CD14-positive monocyte (primary cell): Measurements from ENCODE around the gene CD8B. TPM values are rescaled to one million over a fixed set of nuclear protein-coding genes. Genes with fewer than 3 reads are reported as not detected.

ENCODE experiments used
- DNase-seq, 3 donors: peaks; one replicate each; pipeline ENCODE4 v3.0.0-alpha.2; 2011 to 2022
- H2AFZ ChIP-seq: 2 replicates; pipeline ENCODE4 v1.6.0; 2012; ENCODE audit warnings: mild to moderate bottlenecking, low read depth, low read length, inconsistent platforms; ENCODE audit not compliant: insufficient read depth, poor library complexity, severe bottlenecking
- H3K27ac ChIP-seq, 2 donors: 1 replicate in 1 of 2; 2 replicates in 1 of 2; pipeline ENCODE4 v1.5.1; 2012 to 2013; ENCODE audit warnings: low read length in 2 of 2, control low read depth in 1 of 2, inconsistent platforms in 1 of 2, low read depth in 1 of 2, mild to moderate bottlenecking in 1 of 2
- H3K27me3 ChIP-seq, 2 donors: one replicate each; pipeline versions ENCODE4 v1.6.0 to v1.6.1; 2011 to 2013; ENCODE audit warnings: low read length in 2 of 2; ENCODE audit not compliant: control insufficient read depth in 2 of 2, insufficient read depth in 2 of 2
- H3K36me3 ChIP-seq, 2 donors: replicated peaks in 1 of 2; 1 replicate in 1 of 2; 2 replicates in 1 of 2; pipeline versions ENCODE4 v1.5.1 to v1.6.1; 2012 to 2013; ENCODE audit warnings: low read length in 2 of 2, control low read depth in 1 of 2, inconsistent platforms in 1 of 2, mild to moderate bottlenecking in 1 of 2; ENCODE audit not compliant: insufficient read depth in 2 of 2, control insufficient read depth in 1 of 2
- H3K4me1 ChIP-seq, 2 donors: 1 replicate in 1 of 2; 2 replicates in 1 of 2; pipeline versions ENCODE4 v1.5.1 to v1.6.1; 2012 to 2013; ENCODE audit warnings: low read length in 2 of 2, control low read depth in 1 of 2, inconsistent platforms in 1 of 2, mild to moderate bottlenecking in 1 of 2, moderate library complexity in 1 of 2; ENCODE audit not compliant: insufficient read depth in 2 of 2, control insufficient read depth in 1 of 2
- H3K4me2 ChIP-seq: replicated peaks from 2 replicates; pipeline ENCODE3; 2012; ENCODE audit warnings: low read length, moderate library complexity, mild to moderate bottlenecking; ENCODE audit not compliant: poor library complexity, severe bottlenecking; ENCODE audit errors: extremely low read depth
- H3K4me3 ChIP-seq, 3 experiments: fragments of 200-600 bp in 1 of 3; sonication (generic) in 1 of 3; replicated peaks in 1 of 3; 1 replicate in 2 of 3; 2 replicates in 1 of 3; pipeline ENCODE4 v1.5.1; 2011 to 2013; ENCODE audit warnings: low read length in 3 of 3, mild to moderate bottlenecking in 3 of 3, control low read depth in 2 of 3, low read depth in 2 of 3, inconsistent platforms in 1 of 3, moderate library complexity in 1 of 3
- H3K79me2 ChIP-seq: 2 replicates; pipeline ENCODE4 v1.6.0; 2012; ENCODE audit warnings: mild to moderate bottlenecking, control low read depth, inconsistent platforms, low read length, moderate library complexity; ENCODE audit not compliant: insufficient read depth
- H3K9ac ChIP-seq: 2 replicates; pipeline ENCODE4 v1.6.0; 2017; ENCODE audit warnings: low read length, mild to moderate bottlenecking; ENCODE audit not compliant: insufficient read depth, poor library complexity, severe bottlenecking
- H3K9me3 ChIP-seq, 2 donors: replicated peaks in 1 of 2; 1 replicate in 1 of 2; 2 replicates in 1 of 2; pipeline versions ENCODE4 v1.5.1 to v1.6.1; 2012 to 2013; ENCODE audit warnings: low read length in 2 of 2, control low read depth in 1 of 2; ENCODE audit not compliant: control insufficient read depth in 1 of 2, insufficient read depth in 1 of 2
- H4K20me1 ChIP-seq: 2 replicates; pipeline ENCODE4 v1.6.0; 2012; ENCODE audit warnings: mild to moderate bottlenecking, low read length, control low read depth, moderate library complexity; ENCODE audit not compliant: insufficient read depth
- H3K27ac Mint-ChIP-seq, 7 donors: one replicate each; pipeline ENCODE4 v1.8.0; 2020; ENCODE audit warnings: mild to moderate bottlenecking in 7 of 7, mixed read lengths in 7 of 7, moderate library complexity in 6 of 7, inconsistent platforms in 2 of 7
- H3K27me3 Mint-ChIP-seq, 3 donors: one replicate each; pipeline ENCODE4 v1.8.0; 2021 to 2022; ENCODE audit warnings: low read depth in 3 of 3, mild to moderate bottlenecking in 3 of 3, mixed read lengths in 3 of 3, moderate library complexity in 3 of 3, inconsistent platforms in 1 of 3
- H3K36me3 Mint-ChIP-seq, 2 donors: one replicate each; pipeline ENCODE4 v1.8.0; 2020; ENCODE audit warnings: mixed read lengths in 2 of 2, inconsistent platforms in 1 of 2, mild to moderate bottlenecking in 1 of 2
- H3K4me1 Mint-ChIP-seq: one replicate; pipeline ENCODE4 v1.8.0; 2020; ENCODE audit warnings: mild to moderate bottlenecking, mixed read lengths
- H3K4me3 Mint-ChIP-seq, 2 donors: one replicate each; pipeline ENCODE4 v1.8.0; 2020; ENCODE audit warnings: mild to moderate bottlenecking in 2 of 2, mixed read lengths in 2 of 2, moderate library complexity in 1 of 2
- H3K9me3 Mint-ChIP-seq, 7 donors: one replicate each; pipeline ENCODE4 v1.8.0; 2020 to 2022; ENCODE audit warnings: mixed read lengths in 7 of 7, mild to moderate bottlenecking in 6 of 7, moderate library complexity in 6 of 7, inconsistent platforms in 2 of 7
- CTCF ChIP-seq: fragments of 200-600 bp; IDR thresholded peaks from one replicate; pipeline ENCODE4 v1.8.0; 2022; ENCODE audit warnings: antibody characterized with exemption, mild to moderate bottlenecking
- WGBS: methylation state at CpG from one replicate; pipeline ENCODE4 v1.1.5; 2013; ENCODE audit warnings: missing lambda C conversion rate; ENCODE audit not compliant: insufficient coverage; 5-methylcytosine and 5-hydroxymethylcytosine counted together
- intact Hi-C, 2 donors: fragments of 100-400 bp; cut with micrococcal nuclease; formaldehyde crosslinking; loops; one replicate each; pipeline versions ENCODE4 v1.15.0 to v1.15.1; 2023
- polyA plus RNA-seq, 3 donors: library from polyadenylated mRNA; depleted of rRNA in 1 of 3; unstranded in 2 of 3; stranded (reverse) in 1 of 3; fragments of 300-500 nt in 2 of 3; fragments of >200 nt in 1 of 3; fragmentation: Illumina TruSeq in 2 of 3; gene quantifications; 1 replicate in 2 of 3; 2 replicates in 1 of 3; pipeline ENCODE4 v1.2.3, GENCODE V29; 2012 to 2021

CD8B gene
- polyA plus RNA-seq, 3 donors, result 1.5 to 1.6 TPM; not detected in 1

- Histone ChIP-seq H2AFZ (no peak overlapping the region), H3K27me3 (no peaks in the 10 kb centered on the region), H3K9ac (no peak overlapping the region), H3K4me2 (no peak overlapping the region), H3K79me2 (no peaks in the 10 kb centered on the region), H3K9me3 (no peaks in the 10 kb centered on the region), H3K36me3 (peaks cover 56 to 75% of the 10 kb centered on the region in 2 donors), H3K4me1 (no peaks in the 10 kb centered on the region), H3K4me3 (no peak overlapping the region), H4K20me1 (peaks cover 6% of the 10 kb centered on the region), H3K27ac (no peak overlapping the region)
- H3K9me3 Mint-ChIP-seq, result no peaks in the 10 kb centered on the region
- H3K27me3 Mint-ChIP-seq, result no peaks in the 10 kb centered on the region
- WGBS, result 100% methylated on average over 3 of the region's 5 CpGs
- H3K36me3 Mint-ChIP-seq, result peaks cover 65 to 69% of the 10 kb centered on the region in 2 donors
- H3K27ac Mint-ChIP-seq, result no peak overlapping the region
- TF ChIP-seq CTCF, result no peak
- intact Hi-C loops, result no loop called here
- DNase-seq, result no peak
- no peaks in the 10 kb centered on the region for H3K4me1 Mint-ChIP-seq
- H3K4me3 Mint-ChIP-seq, result no peak overlapping the region
These were observed 86.8 kb downstream of the CD8B start for GRCh38 chr2:86774862-86775261.

GRCh38 chr2:86772611-86773010, 89.1 kb downstream of the CD8B start:
- Mint-ChIP-seq H3K4me3 (no peak overlapping the region), H3K4me1 (no peaks in the 10 kb centered on the region), H3K9me3 (no peaks in the 10 kb centered on the region), H3K27me3 (peaks cover 0 to 2% (median 0%) of the 10 kb centered on the region in 3 donors), H3K36me3 (peaks cover 85% of the 10 kb centered on the region in 2 donors), H3K27ac (peak overlapping the region in 1 of 7 donors; percentile 52)
- H3K9me3 ChIP-seq, result no peaks in the 10 kb centered on the region
- H3K4me1 ChIP-seq, result no peaks in the 10 kb centered on the region
- H4K20me1 ChIP-seq, result peaks cover 21% of the 10 kb centered on the region
- no peaks in the 10 kb centered on the region for H3K27me3 ChIP-seq
- H2AFZ ChIP-seq, result no peak overlapping the region
- H3K79me2 ChIP-seq, result no peaks in the 10 kb centered on the region
- H3K4me2 ChIP-seq, result no peak overlapping the region
- H3K9ac ChIP-seq, result no peak overlapping the region
- TF ChIP-seq CTCF, result no peak
- no peak overlapping the region for H3K27ac ChIP-seq
- H3K4me3 ChIP-seq, result no peak overlapping the region
- peaks cover 74 to 98% of the 10 kb centered on the region in 2 donors for H3K36me3 ChIP-seq
- WGBS, result no CpG with 5 or more reads among the region's 5 CpGs
- no peak for DNase-seq
- intact Hi-C loops, result no loop called here
